PC-9 (cell line): Measurements from ENCODE around the gene SLC7A8. TPM values are rescaled to one million over a fixed set of nuclear protein-coding genes. Genes with fewer than 3 reads are reported as not detected.

Experiments
- BruUV-seq: library from RNA; stranded (reverse); fragments of 400-500 nt; replicated peaks from 2 replicates; lab custom pipeline; 2021; lab: Mats Ljungman, UMichigan
- CTCF ChIA-PET: fragments of 300-600 bp; sonication (Branson Sonifier 250); formaldehyde crosslinking; loops from one replicate; lab custom pipeline; 2022; ENCODE audit warnings: antibody characterized with exemption; lab: Charles Lee
- POLR2A ChIA-PET: fragments of 300-600 bp; sonication (Branson Sonifier 250); formaldehyde crosslinking; loops from one replicate; lab custom pipeline; 2022; ENCODE audit warnings: antibody characterized with exemption; ENCODE audit not compliant: unreplicated experiment; lab: Charles Lee
- DNase-seq, 2 experiments: peaks; one replicate each; pipeline versions ENCODE4 v3.0.0 to v3.0.0-alpha.2; 2015 to 2022; ENCODE audit warnings: mixed read lengths in 1 of 2
- H2AFZ ChIP-seq: fragments of 200-600 bp; sonication (generic); 2 replicates; pipeline ENCODE4 v1.8.1; 2017; ENCODE audit warnings: antibody characterized with exemption
- H3F3A ChIP-seq: fragments of 200-600 bp; sonication (generic); 2 replicates; pipeline ENCODE4 v1.8.1; 2017; ENCODE audit warnings: antibody characterized with exemption, mild to moderate bottlenecking, low read depth; ENCODE audit not compliant: insufficient read depth
- H3K27ac ChIP-seq: fragments of 200-600 bp; sonication (generic); 2 replicates; pipeline ENCODE4 v1.6.1; 2016; ENCODE audit warnings: mixed run types
- H3K27me3 ChIP-seq: fragments of 200-600 bp; sonication (generic); 2 replicates; pipeline ENCODE4 v1.6.1; 2016; ENCODE audit warnings: low read depth, mixed run types; ENCODE audit not compliant: insufficient read depth
- H3K36me3 ChIP-seq: fragments of 200-600 bp; sonication (generic); 2 replicates; pipeline ENCODE4 v1.6.1; 2016; ENCODE audit warnings: low read depth, mixed run types
- H3K4me1 ChIP-seq: fragments of 200-600 bp; sonication (generic); replicated peaks from 2 replicates; pipeline ENCODE4 v1.6.1; 2016; ENCODE audit warnings: mixed run types; ENCODE audit not compliant: insufficient read depth
- H3K4me2 ChIP-seq: fragments of 200-600 bp; sonication (generic); 2 replicates; pipeline ENCODE4 v1.6.1; 2017; ENCODE audit warnings: mixed run types
- H3K4me3 ChIP-seq: fragments of 200-600 bp; sonication (generic); 2 replicates; pipeline ENCODE4 v1.6.1; 2016; ENCODE audit warnings: mixed run types
- H3K79me2 ChIP-seq: fragments of 200-600 bp; sonication (generic); 2 replicates; pipeline ENCODE4 v1.6.1; 2017; ENCODE audit warnings: low read depth, mixed run types
- H3K9me2 ChIP-seq: fragments of 200-600 bp; sonication (generic); 2 replicates; pipeline ENCODE4 v1.8.1; 2017; ENCODE audit warnings: mild to moderate bottlenecking; ENCODE audit not compliant: insufficient read depth
- H3K9me3 ChIP-seq: fragments of 200-600 bp; sonication (generic); 2 replicates; pipeline ENCODE4 v1.8.1; 2016; ENCODE audit warnings: low read depth; ENCODE audit not compliant: insufficient read depth
- H4K20me1 ChIP-seq: fragments of 200-600 bp; sonication (generic); 2 replicates; pipeline ENCODE4 v1.8.1; 2017; ENCODE audit not compliant: insufficient read depth
- EZH2 ChIP-seq: fragments of 200-600 bp; sonication (generic); IDR thresholded peaks from 2 replicates; pipeline ENCODE4 v1.8.0; 2017; ENCODE audit warnings: antibody characterized with exemption, low read depth
- intact Hi-C: fragments of 100-400 bp; cut with micrococcal nuclease; formaldehyde crosslinking; loops from one replicate; pipeline ENCODE4 v1.10.0; 2022; ENCODE audit not compliant: unreplicated experiment
- total RNA-seq: library from RNA; stranded (reverse); gene quantifications from 2 replicates; pipeline ENCODE4 v1.2.3, GENCODE V29; 2021
- TF ChIP-seq, protein P1 (sequence below): fragments of 200-600 bp; sonication (generic); conservative IDR thresholded peaks from 2 replicates; pipeline ENCODE4 v1.6.1; 2017; ENCODE audit warnings: mixed run types, antibody characterized with exemption, mild to moderate bottlenecking, moderate library complexity

Gene SLC7A8
- total RNA-seq, 1 experiment from 2014 or later: 3.6 TPM

DNA sequence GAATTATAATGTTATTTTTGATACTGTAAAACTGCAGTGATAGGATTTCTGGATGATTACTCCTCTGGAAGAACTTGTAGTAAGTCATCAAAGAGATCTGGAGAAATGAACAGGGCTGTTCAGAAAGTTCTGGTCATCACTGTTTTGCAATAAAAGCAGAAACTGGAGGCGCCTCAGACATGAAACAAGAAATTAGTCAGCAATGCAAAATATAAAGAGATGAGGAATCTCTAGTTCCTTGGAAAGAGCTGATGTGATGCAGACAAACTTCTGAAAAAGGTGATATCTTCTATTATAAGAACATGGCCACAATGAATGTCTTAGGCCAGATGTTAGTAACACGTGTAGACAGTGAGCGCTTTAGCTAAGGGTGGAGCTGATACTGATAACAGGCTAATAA lies 98.0 kb downstream of the SLC7A8 start:
- Histone ChIP-seq H4K20me1 (no peaks in the 10 kb centered on the region), H3F3A (peaks cover 14% of the 10 kb centered on the region; the same call in 1 of the 2 replicates), H3K36me3 (peaks cover 29% of the 10 kb centered on the region), H3K4me1 (peaks cover 4% of the 10 kb centered on the region; the same call in 1 of the 2 replicates), H2AFZ (no peak overlapping the region), H3K4me2 (no peak overlapping the region), H3K27ac (no peak overlapping the region), H3K27me3 (no peaks in the 10 kb centered on the region), H3K79me2 (peaks cover 10% of the 10 kb centered on the region; the same call in 1 of the 2 replicates), H3K9me2 (no peaks in the 10 kb centered on the region), H3K9me3 (no peaks in the 10 kb centered on the region), H3K4me3 (no peak overlapping the region)
- CTCF ChIA-PET: interaction anchor here (0.6 kb wide), 1 partner anchor 91 kb away, joined by 4 read pairs; no protein-coding TSS in a partner anchor
- DNase-seq: no peak
- intact Hi-C loops: no loop called here
- no peak for TF ChIP-seq EZH2
- TF ChIP-seq, protein P1, sequence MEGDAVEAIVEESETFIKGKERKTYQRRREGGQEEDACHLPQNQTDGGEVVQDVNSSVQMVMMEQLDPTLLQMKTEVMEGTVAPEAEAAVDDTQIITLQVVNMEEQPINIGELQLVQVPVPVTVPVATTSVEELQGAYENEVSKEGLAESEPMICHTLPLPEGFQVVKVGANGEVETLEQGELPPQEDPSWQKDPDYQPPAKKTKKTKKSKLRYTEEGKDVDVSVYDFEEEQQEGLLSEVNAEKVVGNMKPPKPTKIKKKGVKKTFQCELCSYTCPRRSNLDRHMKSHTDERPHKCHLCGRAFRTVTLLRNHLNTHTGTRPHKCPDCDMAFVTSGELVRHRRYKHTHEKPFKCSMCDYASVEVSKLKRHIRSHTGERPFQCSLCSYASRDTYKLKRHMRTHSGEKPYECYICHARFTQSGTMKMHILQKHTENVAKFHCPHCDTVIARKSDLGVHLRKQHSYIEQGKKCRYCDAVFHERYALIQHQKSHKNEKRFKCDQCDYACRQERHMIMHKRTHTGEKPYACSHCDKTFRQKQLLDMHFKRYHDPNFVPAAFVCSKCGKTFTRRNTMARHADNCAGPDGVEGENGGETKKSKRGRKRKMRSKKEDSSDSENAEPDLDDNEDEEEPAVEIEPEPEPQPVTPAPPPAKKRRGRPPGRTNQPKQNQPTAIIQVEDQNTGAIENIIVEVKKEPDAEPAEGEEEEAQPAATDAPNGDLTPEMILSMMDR: no peak
- BruUV-seq: no TSS peak
- POLR2A ChIA-PET: no interaction called here

DNA sequence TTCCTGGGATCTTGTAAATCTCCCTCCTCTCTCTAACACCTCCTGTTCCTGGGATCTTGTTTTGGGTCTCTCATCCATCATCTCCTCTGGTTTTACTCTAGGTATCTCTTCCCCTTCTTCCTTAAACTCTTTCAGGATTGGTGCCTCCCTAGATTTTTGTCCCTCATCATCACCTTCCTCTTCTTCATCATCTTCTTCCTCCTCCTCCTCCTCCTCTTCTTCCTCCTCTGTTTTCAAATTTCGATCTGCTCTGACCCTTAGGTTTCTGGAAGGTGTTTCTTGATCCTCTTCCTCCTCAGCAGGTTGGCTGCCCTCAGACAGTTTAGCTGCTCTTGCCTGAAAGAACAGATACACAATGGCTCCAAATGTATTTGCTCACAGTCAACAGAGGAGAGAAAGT lies 103.0 kb downstream of the SLC7A8 start:
- H4K20me1 ChIP-seq: no peaks in the 10 kb centered on the region
- no peaks in the 10 kb centered on the region for H3K27me3 ChIP-seq
- BruUV-seq: TSS peak; percentile 72
- TF ChIP-seq, protein P1: no peak
- no peak for TF ChIP-seq EZH2
- no peaks in the 10 kb centered on the region for H3K9me2 ChIP-seq
- H3K79me2 ChIP-seq: peaks cover 11% of the 10 kb centered on the region; the same call in 1 of the 2 replicates
- no peak overlapping the region for H2AFZ ChIP-seq
- POLR2A ChIA-PET: no interaction called here
- no peak for DNase-seq
- no peaks in the 10 kb centered on the region for H3K9me3 ChIP-seq
- CTCF ChIA-PET: no interaction called here
- H3K36me3 ChIP-seq: peaks cover 37% of the 10 kb centered on the region
- peaks cover 52% of the 10 kb centered on the region for H3F3A ChIP-seq
- H3K4me1 ChIP-seq: peaks cover 52% of the 10 kb centered on the region
- H3K27ac ChIP-seq: peak overlapping the region; percentile 96
- no peak overlapping the region for H3K4me2 ChIP-seq
- intact Hi-C loops: no loop called here
- no peak overlapping the region for H3K4me3 ChIP-seq

DNA sequence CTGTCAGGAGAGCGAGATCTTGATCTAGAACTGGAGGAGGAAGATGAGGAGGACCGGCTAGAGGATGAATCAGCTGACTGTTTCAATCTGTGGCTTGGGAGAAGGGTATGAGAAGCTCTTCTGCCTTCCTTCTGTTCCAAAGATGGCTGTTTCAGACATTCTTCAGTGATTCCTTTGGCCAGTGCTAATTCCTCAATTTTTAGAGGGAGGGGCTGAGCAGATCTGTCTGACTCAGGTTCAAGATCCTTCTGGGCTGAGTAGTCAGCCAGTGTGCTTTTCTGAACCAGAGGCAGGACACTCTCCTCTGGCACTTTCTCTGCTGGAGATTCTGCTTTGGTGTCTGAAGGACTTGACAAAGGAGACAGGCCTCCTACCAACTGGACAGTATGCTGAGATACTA lies 103.7 kb downstream of the SLC7A8 start:
- Histone ChIP-seq H3K4me1 (peaks cover 53% of the 10 kb centered on the region), H3K4me2 (no peak overlapping the region), H3K27me3 (no peaks in the 10 kb centered on the region), H2AFZ (no peak overlapping the region), H4K20me1 (no peaks in the 10 kb centered on the region), H3K36me3 (peaks cover 33% of the 10 kb centered on the region), H3K4me3 (no peak overlapping the region), H3F3A (peaks cover 52% of the 10 kb centered on the region), H3K9me3 (no peaks in the 10 kb centered on the region), H3K9me2 (no peaks in the 10 kb centered on the region), H3K79me2 (peaks cover 18% of the 10 kb centered on the region; the same call in 1 of the 2 replicates), H3K27ac (peak overlapping the region; percentile 96)
- ChIA-PET CTCF (no interaction called here), POLR2A (no interaction called here)
- intact Hi-C loops: loop anchor here (2.0 to 10.0 kb wide), 2 partner anchors 15 to 225 kb away; partner anchors contain the start of genes ACIN1, BCL2L2, C14orf119 and PPP1R3E
- no peak for DNase-seq
- no peak for TF ChIP-seq EZH2
- TF ChIP-seq, protein P1: no peak
- no TSS peak for BruUV-seq
